HG03378 (cell line): ENCODE results near the gene UBE3D.

Experiments used
- ATAC-seq: cut with Tn5 transposase; IDR thresholded peaks from one replicate; pipeline ENCODE4 v1.9.1; 2021; ENCODE audit warnings: mild to moderate bottlenecking, moderate library complexity; ENCODE audit not compliant: unreplicated experiment

UBE3D gene, protein sequence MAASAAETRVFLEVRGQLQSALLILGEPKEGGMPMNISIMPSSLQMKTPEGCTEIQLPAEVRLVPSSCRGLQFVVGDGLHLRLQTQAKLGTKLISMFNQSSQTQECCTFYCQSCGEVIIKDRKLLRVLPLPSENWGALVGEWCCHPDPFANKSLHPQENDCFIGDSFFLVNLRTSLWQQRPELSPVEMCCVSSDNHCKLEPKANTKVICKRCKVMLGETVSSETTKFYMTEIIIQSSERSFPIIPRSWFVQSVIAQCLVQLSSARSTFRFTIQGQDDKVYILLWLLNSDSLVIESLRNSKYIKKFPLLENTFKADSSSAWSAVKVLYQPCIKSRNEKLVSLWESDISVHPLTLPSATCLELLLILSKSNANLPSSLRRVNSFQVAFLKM

GRCh38 chr6:83065511-83066192 lies at the start of gene UBE3D:
Gene UBE3D (minus strand): TSS chr6:83065841. CDS start chr6:83065718, 123 bp downstream.
- ATAC-seq, result peak; percentile 60

DNA sequence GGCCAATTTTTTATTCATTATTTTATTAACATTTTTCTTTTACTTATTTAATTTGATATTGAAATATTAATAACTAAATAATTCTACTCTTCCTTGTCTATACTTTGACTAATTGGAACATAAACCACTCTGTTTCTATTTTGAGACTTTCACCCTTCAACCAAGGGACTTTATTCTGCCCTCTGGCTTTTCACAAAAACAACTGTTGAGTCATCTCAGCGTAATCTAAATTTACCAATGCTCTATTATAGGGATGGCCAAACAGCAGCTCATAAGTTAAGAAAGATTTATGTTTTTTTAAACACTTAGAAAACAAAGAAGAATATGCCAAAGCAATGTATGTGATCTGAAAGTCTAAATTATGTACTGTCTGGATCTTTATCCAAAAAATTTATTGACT lies 48.5 kb upstream of the UBE3D start:
- no peak for ATAC-seq

DNA sequence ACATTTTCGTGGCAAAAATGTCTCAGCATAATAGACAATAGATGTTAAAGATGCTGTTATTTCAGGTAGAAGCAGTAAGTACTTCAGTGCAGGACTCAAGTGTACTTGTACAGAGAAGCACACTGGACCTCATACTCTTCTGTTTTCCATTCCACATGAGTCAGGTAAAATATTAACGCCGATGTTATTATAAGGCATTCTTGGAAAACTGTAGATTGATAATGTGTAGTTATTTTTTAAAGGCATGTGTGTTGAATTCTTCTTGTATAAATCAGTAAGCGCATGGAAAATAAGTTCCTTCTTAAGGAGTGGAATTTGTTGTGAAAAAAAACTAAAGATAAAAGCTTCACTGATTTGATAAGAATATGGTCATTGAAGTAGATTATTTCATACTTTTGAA lies 47.6 kb upstream of the UBE3D start:
- no peak for ATAC-seq

DNA sequence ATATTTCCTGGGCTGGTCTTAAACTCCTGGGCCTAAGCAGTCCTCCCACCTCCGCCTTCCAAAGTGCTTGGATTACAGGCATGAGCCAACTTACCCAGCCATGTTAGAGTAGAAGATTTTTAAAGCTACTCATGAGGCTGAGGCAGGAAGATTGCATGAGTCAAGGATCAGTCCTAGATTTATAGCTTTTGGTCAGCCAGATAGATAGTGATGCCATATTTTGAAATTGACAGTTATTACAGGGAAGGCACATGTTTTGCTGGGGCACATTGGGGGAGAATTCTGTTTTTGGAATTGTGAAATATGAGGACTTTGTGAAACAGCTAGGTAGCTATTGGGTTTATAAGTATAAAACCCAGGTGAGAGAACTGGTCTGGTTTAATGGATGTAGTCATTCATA lies 42.7 kb upstream of the UBE3D start:
- no peak for ATAC-seq

- no peak for ATAC-seq
Observed at GRCh38 chr6:83098589-83098988, 32.9 kb upstream of the UBE3D start.

DNA sequence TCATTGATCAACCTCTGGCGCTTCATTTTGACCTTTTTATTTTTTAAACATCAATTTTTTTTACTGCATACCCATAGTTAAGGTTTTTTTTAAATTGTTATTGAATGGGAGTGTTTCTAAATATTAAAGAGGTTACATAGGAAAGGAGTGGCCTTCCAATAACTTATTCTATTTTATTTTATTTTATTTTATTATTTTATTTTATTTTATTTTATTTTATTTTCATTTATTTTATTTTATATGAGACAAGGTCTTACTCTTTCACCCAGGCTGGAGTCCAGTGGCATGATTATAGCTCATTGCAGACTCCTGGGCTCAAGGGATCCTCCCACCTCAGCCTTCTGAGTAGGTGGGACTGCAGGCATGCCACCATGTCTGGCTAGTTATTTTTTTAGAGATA lies 32.0 kb upstream of the UBE3D start:
- ATAC-seq, result no peak

DNA sequence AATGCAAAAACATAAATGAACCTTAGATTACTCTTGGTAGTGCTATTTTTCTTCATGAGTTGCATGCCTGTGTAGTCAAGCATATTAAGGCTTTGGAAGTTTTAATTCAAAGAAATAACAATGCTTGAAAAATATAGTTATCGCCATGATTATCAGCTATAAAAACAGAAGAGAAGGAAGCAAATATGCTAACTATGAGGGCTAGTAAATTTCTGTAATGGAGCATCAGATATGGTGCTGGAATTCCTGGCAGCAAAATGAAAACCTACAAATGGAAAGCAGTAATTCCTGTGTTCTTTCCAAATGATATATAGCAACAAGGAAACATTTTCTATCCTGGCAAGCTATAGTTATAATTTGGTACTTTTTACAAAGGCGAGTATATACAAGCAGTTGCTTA lies 31.6 kb upstream of the UBE3D start:
- no peak for ATAC-seq

GRCh38 chr6:83096791-83097190 lies 31.1 kb upstream of the UBE3D start:
- ATAC-seq, result no peak

GRCh38 chr6:83092756-83093399 lies 27.2 kb upstream of the UBE3D start:
- ATAC-seq, result no peak

- peak; percentile 100 for ATAC-seq
Observed at GRCh38 chr6:83086751-83087150, 21.1 kb upstream of the UBE3D start.

- ATAC-seq, result no peak
Observed at GRCh38 chr6:83083476-83083875, 17.8 kb upstream of the UBE3D start.

DNA sequence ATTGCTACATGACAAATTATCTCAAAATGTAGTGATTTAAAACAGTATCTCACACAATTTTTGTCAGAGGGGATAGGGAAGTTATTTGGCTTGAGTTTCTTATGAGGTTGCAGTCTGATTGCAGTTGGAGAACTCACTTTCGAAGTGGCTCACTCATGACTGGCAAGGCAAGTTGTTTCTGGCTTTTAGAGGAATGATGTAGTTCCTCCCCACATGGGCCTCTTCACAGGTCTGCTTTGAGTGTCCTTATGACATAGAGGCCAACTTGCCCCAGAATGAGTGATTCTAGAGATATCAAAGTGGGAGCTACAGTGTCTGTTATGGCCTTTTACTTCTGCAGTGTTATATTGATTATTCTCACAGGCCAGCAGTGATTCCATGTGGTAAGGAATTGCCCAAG lies 8.0 kb upstream of the UBE3D start:
- no peak for ATAC-seq

- no peak for ATAC-seq
Observed at GRCh38 chr6:83072726-83073125, 7.1 kb upstream of the UBE3D start.

- ATAC-seq, result no peak
Observed at GRCh38 chr6:83071707-83072106, 6.1 kb upstream of the UBE3D start.

DNA sequence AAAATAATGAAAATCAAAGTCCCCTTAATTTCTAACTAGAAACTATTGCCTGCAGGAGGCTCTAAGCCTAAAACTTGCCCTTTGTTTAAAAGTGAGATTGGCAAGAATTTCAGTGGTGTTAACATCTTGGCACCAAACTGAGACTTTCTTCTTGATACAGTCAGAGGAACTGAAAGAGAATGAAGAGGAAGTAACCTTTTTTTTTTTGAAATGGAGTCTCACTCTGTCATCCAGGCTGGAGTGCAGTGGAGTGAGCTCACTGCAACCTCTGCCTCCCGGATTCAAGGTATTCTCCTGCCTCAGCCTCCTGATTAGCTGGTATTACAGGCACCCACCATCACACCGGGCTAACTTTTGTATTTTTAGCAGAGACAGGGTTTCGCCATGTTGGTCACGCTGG lies 5.4 kb upstream of the UBE3D start:
- ATAC-seq, result peak; percentile 73

DNA sequence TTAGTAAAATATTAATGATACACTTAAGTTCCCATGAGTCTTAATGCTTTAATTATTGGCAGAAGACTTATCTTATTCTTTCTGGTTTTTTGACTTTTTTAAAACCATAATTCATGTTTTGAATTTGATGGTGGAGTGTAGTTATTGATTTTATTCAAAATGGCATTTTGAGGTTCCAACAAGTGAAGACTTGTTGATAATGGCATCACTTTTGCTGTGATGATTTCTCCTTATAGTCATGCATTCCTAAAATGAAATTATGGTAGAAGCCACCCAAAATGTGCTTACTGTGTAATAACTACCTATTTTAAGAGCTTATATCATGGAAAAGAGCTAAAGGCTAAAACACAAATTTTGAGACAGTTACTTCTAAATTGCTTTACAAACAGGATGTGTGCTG lies 4.0 kb upstream of the UBE3D start:
- no peak for ATAC-seq

DNA sequence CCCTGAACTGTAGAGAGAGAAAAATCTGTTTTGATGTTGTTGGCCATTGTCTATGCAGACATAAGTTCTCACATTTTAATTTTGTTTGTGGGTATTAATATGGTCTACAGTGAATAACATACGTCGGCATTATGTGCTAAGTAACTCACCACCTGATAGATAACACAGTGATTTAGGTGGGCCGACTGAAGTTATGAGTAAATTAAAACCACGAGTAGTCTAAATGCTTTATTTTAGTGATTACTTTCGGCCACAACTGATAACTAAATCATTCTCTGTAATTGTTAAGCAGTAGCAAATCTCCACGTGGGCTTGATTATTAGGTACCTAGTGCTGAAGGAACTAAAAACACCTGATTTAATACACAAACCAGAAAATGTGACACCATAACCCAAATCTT lies 3.0 kb upstream of the UBE3D start:
- no peak for ATAC-seq

- peak; percentile 79 for ATAC-seq
Observed at GRCh38 chr6:83067448-83068439, 2.1 kb upstream of the UBE3D start, which contains the start of gene DOP1A. Gene DOP1A (plus strand): TSS chr6:83067671. CDS start chr6:83096978, 29,307 bp downstream.

DNA sequence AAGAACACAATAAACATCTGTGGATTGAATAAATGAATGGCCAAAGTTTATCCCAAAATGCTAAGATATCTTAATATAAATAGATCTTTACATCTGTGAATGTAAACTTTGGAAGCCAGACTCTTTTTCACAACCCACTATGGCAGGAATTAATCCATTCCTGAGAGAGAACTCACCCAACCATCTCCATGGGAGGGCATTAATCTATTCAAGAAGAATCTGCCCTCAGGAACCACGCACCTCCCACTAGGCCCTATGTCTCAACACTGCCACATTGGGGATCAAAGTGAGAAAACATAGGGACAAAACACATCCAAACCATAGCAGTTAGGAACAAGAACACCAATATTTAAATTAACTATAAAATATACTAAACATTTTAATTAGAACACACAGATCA lies 3.4 kb downstream of the UBE3D start:
- no peak for ATAC-seq

GRCh38 chr6:83061190-83061589 lies 4.5 kb downstream of the UBE3D start:
- no peak for ATAC-seq
